Activated CD4-positive, alpha-beta T cell treated with anti-CD3 and anti-CD28 coated beads, Interleukin-2, amount 50 U/mL, for 1 hour (primary cell): ENCODE results near the gene PTPRD.

ENCODE experiments used
- DNase-seq: peaks from one replicate; pipeline ENCODE4 v3.0.0-alpha.2; 2020

The PTPRD gene

GRCh38 chr9:9231946-9232345 lies 1380.9 kb downstream of the PTPRD start:
- DNase-seq, result no peak

GRCh38 chr9:9229269-9229668 lies 1383.5 kb downstream of the PTPRD start:
- DNase-seq, result no peak

- DNase-seq, result no peak
These were observed 1389.6 kb downstream of the PTPRD start for GRCh38 chr9:9223175-9223574.

GRCh38 chr9:9222730-9223129 lies 1390.1 kb downstream of the PTPRD start:
- no peak for DNase-seq

- DNase-seq, result no peak
These were observed 1395.9 kb downstream of the PTPRD start for GRCh38 chr9:9216934-9217333.

GRCh38 chr9:9215050-9215449 lies 1397.8 kb downstream of the PTPRD start:
- DNase-seq, result no peak

- no peak for DNase-seq
These were observed 1398.7 kb downstream of the PTPRD start for GRCh38 chr9:9214066-9214465.

GRCh38 chr9:9212963-9213362 lies 1399.8 kb downstream of the PTPRD start:
- no peak for DNase-seq

- no peak for DNase-seq
These were observed 1410.5 kb downstream of the PTPRD start for GRCh38 chr9:9202276-9202675.

GRCh38 chr9:9186086-9186485 lies 1426.7 kb downstream of the PTPRD start:
- DNase-seq, result no peak

- no peak for DNase-seq
These were observed 1430.4 kb downstream of the PTPRD start for GRCh38 chr9:9182431-9182830.

- DNase-seq, result no peak
These were observed 1435.7 kb downstream of the PTPRD start for GRCh38 chr9:9177081-9177480.

- DNase-seq, result no peak
These were observed 1438.4 kb downstream of the PTPRD start for GRCh38 chr9:9174358-9174757.

- no peak for DNase-seq
These were observed 1439.5 kb downstream of the PTPRD start for GRCh38 chr9:9173264-9173663.

GRCh38 chr9:9170439-9171134 lies 1442.2 kb downstream of the PTPRD start:
- no peak for DNase-seq

GRCh38 chr9:9142001-9142400 lies 1470.8 kb downstream of the PTPRD start:
- DNase-seq, result no peak

GRCh38 chr9:9133526-9133925 lies 1479.3 kb downstream of the PTPRD start:
- DNase-seq, result no peak

- no peak for DNase-seq
These were observed 1488.2 kb downstream of the PTPRD start for GRCh38 chr9:9124616-9125015.

GRCh38 chr9:9122230-9122875 lies 1490.4 kb downstream of the PTPRD start:
- no peak for DNase-seq

GRCh38 chr9:9117866-9118265 lies 1494.9 kb downstream of the PTPRD start:
- no peak for DNase-seq

- DNase-seq, result no peak
These were observed 1500.6 kb downstream of the PTPRD start for GRCh38 chr9:9112001-9112720.

- no peak for DNase-seq
These were observed 1504.2 kb downstream of the PTPRD start for GRCh38 chr9:9108641-9109040.

- no peak for DNase-seq
These were observed 1510.5 kb downstream of the PTPRD start for GRCh38 chr9:9102295-9102694.

GRCh38 chr9:9100070-9100469 lies 1512.7 kb downstream of the PTPRD start:
- no peak for DNase-seq
